ENCODE data around the gene KRTAP24-1. TPM values are rescaled to one million over a fixed set of nuclear protein-coding genes. Genes with fewer than 3 reads are reported as not detected.

KRTAP24-1 gene
- polyA plus RNA-seq, 1 donor from 2014 or later: not detected

DNA sequence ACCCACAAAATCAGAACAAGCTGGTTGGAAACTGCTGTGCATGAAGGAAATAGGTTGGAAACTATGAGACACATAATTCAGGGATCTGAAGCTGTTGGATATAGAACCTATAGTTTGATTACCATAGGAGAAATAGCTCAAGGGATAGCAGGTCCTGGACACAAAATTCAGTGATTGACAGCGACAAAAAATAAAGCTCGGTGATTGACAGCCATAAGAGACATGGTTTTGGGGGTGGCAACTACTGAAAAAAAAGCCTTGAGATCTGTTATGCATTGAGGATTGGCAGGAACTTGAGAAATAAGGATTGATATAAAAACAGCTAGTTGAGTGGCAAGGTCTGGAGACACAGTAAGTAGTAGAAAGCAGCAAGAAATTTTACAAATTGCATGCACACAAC is 6.5 kb upstream of the KRTAP24-1 start, which contains the start of gene KRTAP25-1:
TSS of gene KRTAP25-1 (minus strand) at position 300 of the 400 bp plus-strand sequence. CDS start at position 276, 24 bp downstream.
- no peak within 1 kb of the TSS for H3K4me2 ChIP-seq (ENCODE audit: low read length)
- H2AFZ ChIP-seq (ENCODE audit: low read depth, low read length): no peak within 1 kb of the TSS
- no peak within 1 kb of the TSS for H3K4me3 ChIP-seq (ENCODE audit: low read length)
- H3K9ac ChIP-seq (ENCODE audit: low read length): no peak within 1 kb of the TSS
- H3K9me3 ChIP-seq (ENCODE audit: low read length): no peaks in the 10 kb centered on the region
- TF ChIP-seq EP300 (conservative IDR thresholded peaks at IDR 0.05; ENCODE audit: poor library complexity, severe bottlenecking): no peak
- TF ChIP-seq MXI1 (conservative IDR thresholded peaks at IDR 0.05; ENCODE audit: poor library complexity, severe bottlenecking): no peak
- TF ChIP-seq, protein P1, sequence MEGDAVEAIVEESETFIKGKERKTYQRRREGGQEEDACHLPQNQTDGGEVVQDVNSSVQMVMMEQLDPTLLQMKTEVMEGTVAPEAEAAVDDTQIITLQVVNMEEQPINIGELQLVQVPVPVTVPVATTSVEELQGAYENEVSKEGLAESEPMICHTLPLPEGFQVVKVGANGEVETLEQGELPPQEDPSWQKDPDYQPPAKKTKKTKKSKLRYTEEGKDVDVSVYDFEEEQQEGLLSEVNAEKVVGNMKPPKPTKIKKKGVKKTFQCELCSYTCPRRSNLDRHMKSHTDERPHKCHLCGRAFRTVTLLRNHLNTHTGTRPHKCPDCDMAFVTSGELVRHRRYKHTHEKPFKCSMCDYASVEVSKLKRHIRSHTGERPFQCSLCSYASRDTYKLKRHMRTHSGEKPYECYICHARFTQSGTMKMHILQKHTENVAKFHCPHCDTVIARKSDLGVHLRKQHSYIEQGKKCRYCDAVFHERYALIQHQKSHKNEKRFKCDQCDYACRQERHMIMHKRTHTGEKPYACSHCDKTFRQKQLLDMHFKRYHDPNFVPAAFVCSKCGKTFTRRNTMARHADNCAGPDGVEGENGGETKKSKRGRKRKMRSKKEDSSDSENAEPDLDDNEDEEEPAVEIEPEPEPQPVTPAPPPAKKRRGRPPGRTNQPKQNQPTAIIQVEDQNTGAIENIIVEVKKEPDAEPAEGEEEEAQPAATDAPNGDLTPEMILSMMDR (IDR thresholded peaks at IDR 0.05; ENCODE audit: poor library complexity, severe bottlenecking): no peak
- no peak for TF ChIP-seq TAF1 (IDR thresholded peaks at IDR 0.05; ENCODE audit: low read depth)
- TF ChIP-seq EZH2 (IDR thresholded peaks at IDR 0.05; ENCODE audit: borderline replicate concordance, insufficient read depth, low read length, poor library complexity, severe bottlenecking): no peak
- no peak for TF ChIP-seq RAD21 (conservative IDR thresholded peaks at IDR 0.05)
- TF ChIP-seq SMC3 (conservative IDR thresholded peaks at IDR 0.05; ENCODE audit: poor library complexity): no peak
- no peak for TF ChIP-seq REST (IDR thresholded peaks at IDR 0.05; ENCODE audit: borderline replicate concordance)
- no peak for TF ChIP-seq POLR2AphosphoS5 (IDR thresholded peaks at IDR 0.05)
- no peaks in the 10 kb centered on the region for H3K27me3 ChIP-seq (ENCODE audit: insufficient read depth, low read depth, low read length)
- H3K9me2 ChIP-seq (ENCODE audit: insufficient read depth, low read length): no peaks in the 10 kb centered on the region
- H3K36me3 ChIP-seq (ENCODE audit: insufficient read depth, low read length): no peaks in the 10 kb centered on the region
- H3K79me2 ChIP-seq (replicated peaks; ENCODE audit: insufficient read depth, low read length): no peaks in the 10 kb centered on the region
- no peak within 1 kb of the TSS for H3K27ac ChIP-seq (ENCODE audit: low read length)
- H4K20me1 ChIP-seq (ENCODE audit: insufficient read depth): no peaks in the 10 kb centered on the region
- H3F3A ChIP-seq (ENCODE audit: insufficient read depth, low read length, poor library complexity, severe bottlenecking): no peaks in the 10 kb centered on the region

DNA sequence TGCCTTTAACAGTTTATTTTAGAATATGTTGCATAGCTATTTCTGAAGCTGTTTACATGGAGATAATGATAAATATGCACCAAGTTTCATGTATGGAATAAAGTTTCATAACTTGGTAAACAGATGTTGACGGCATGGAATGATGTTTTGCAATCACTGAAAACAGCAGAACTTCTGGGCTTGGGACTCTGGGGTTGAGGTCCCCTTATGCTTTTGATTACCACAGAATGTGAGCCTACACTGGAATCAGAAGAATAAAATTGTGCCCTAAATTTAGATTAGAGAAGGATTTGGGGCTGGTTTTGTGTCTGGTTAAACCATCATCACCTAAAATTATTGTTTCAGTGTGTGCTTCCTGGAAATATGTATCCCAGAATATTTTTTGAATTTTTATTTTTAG is 11.1 kb downstream of the KRTAP24-1 start:
- Histone ChIP-seq H2AFZ (ENCODE audit: low read depth, low read length) (no peak overlapping the region), H3K4me3 (ENCODE audit: low read length) (no peak overlapping the region), H4K20me1 (ENCODE audit: insufficient read depth) (no peaks in the 10 kb centered on the region), H3K27ac (ENCODE audit: low read length) (no peak overlapping the region), H3K36me3 (ENCODE audit: insufficient read depth, low read length) (no peaks in the 10 kb centered on the region), H3K4me2 (ENCODE audit: low read length) (no peak overlapping the region), H3K27me3 (ENCODE audit: insufficient read depth, low read depth, low read length) (no peaks in the 10 kb centered on the region), H3F3A (ENCODE audit: insufficient read depth, low read length, poor library complexity, severe bottlenecking) (no peaks in the 10 kb centered on the region), H3K9ac (ENCODE audit: low read length) (no peak overlapping the region), H3K79me2 (replicated peaks; ENCODE audit: insufficient read depth, low read length) (no peaks in the 10 kb centered on the region), H3K9me2 (ENCODE audit: insufficient read depth, low read length) (no peaks in the 10 kb centered on the region), H3K9me3 (ENCODE audit: low read length) (no peaks in the 10 kb centered on the region)
- no peak for TF ChIP-seq POLR2AphosphoS5 (IDR thresholded peaks at IDR 0.05)
- no peak for TF ChIP-seq SMC3 (conservative IDR thresholded peaks at IDR 0.05; ENCODE audit: poor library complexity)
- TF ChIP-seq REST (IDR thresholded peaks at IDR 0.05; ENCODE audit: borderline replicate concordance): no peak
- TF ChIP-seq TAF1 (IDR thresholded peaks at IDR 0.05; ENCODE audit: low read depth): no peak
- no peak for TF ChIP-seq EP300 (conservative IDR thresholded peaks at IDR 0.05; ENCODE audit: poor library complexity, severe bottlenecking)
- TF ChIP-seq EZH2 (IDR thresholded peaks at IDR 0.05; ENCODE audit: borderline replicate concordance, insufficient read depth, low read length, poor library complexity, severe bottlenecking): no peak
